HG02970 (cell line): ENCODE results near the gene SCARF2.
"Not testable (repeated sequence)": the region's sequence is repeated elsewhere in the genome, so short reads cannot be mapped to it uniquely, and the experiment has no call there.

Experiments
- ATAC-seq: cut with Tn5 transposase; IDR thresholded peaks from one replicate; pipeline ENCODE4 v1.9.1; 2021; ENCODE audit warnings: mild to moderate bottlenecking, moderate library complexity, moderate number of reproducible peaks; ENCODE audit not compliant: unreplicated experiment, low FRiP score

SCARF2 gene

GRCh38 chr22:20464096-20464614 is 26.5 kb upstream of the SCARF2 start:
- no peak for ATAC-seq

DNA sequence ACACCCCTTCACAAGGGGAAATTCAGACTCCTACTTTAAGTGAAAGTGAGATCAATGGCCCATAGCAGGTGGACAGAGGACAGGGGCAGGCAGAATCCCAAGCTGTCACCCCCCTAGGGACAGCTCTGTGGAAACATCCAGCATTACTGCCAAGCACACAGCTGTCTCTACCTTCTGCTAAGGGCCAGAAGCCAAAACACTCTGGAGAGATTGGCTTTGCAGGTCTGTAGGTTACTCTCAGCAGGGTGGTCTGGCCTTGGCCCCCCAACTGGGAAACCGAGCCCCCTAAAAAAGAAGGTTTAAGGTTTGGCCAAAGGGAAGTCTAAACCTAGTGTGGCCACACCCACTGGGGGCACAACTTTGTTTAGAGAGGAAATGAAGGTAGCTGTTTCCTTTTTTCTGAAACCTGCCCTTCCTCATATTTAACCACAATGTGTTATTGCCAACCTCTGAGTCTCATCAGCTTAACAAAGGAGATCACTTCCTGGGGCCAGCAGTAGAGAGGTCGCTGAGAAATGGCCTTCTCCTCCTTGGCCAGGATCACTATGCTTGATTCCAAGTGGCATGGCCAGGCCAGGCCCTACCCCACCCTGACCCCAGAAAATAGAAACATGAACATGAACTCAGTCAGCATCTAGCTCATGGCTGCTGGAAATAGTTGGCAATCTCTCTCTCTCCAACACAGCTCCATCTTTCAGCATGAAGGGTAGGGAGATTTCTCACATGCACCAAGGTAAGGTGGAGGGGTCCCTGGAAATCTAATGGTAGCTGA is 25.9 kb upstream of the SCARF2 start:
- no peak for ATAC-seq

GRCh38 chr22:20459862-20460261 is 22.2 kb upstream of the SCARF2 start:
- no peak for ATAC-seq

DNA sequence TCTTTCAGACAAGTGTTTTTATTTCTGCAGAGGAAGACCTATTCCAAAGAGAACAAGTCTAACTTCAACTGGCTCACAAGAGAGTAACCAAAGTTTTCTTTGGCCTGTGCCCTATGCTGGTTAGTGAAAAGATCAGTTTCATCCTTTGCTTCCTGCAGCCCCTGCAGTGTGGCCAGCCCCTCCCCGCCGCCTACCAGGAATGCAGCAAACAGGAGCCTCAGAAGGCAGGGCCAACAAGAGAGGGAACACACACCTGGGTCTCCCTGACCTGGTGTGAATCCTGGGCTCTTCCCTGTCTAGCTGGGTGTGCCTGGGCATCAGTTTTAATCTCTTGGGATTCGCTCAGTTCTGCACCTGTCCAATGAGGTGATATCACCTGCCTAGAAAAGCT is 21.5 kb upstream of the SCARF2 start:
- ATAC-seq: no peak

- ATAC-seq: no peak
These were observed 21.0 kb upstream of the SCARF2 start for GRCh38 chr22:20458530-20459151.

DNA sequence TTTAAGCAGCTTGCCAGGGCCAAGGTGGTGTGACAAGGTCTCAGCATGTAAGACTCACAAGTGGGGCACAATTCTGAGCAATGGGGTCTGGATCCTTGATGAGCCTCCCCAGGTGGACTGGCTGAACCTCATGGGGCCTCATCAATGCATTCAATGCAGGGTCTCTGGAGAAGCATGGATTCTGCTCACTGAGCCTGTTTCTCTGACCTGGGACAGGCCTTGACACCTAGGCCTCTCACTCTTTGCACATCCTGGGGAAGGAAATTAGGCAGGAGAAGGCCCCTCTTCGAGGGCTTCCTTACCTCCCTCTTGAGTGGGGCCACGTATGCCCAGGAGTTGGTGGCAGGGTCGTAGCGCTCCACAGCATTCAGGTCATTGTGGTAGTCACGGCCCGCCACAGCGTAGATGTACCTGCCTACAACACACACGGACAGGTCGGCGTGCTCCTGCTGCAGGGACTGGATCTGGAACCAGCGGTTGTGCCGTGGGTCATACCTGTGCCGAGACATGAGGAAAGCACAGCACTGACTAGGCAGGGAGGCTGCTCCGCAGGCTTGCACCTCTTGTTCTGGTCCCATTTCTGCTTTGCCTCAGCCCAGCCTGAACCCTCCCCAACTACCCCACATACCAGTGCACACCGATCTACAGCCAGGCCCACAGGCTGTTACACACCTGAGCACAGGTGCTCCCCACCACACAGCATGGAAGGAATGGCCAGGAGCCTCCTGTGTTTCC is 20.0 kb upstream of the SCARF2 start:
- ATAC-seq: no peak

DNA sequence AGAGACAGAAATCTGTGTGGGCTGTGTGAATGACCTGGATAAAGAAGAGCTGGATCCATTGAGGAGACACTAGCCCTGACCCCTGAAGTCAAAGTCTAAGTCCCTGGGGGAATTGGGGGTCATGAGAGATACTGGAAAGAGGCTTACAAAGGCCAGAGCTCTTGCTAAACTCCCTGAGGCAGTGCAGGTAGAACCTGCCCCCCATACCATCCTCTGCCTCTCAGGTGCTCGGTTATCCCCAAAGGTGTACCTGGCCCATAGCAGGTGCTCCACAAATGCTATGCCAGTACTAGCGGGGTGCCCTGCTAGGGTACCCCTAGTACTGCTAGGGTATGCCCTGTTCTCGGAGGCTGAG is 19.1 kb upstream of the SCARF2 start:
- no peak for ATAC-seq

DNA sequence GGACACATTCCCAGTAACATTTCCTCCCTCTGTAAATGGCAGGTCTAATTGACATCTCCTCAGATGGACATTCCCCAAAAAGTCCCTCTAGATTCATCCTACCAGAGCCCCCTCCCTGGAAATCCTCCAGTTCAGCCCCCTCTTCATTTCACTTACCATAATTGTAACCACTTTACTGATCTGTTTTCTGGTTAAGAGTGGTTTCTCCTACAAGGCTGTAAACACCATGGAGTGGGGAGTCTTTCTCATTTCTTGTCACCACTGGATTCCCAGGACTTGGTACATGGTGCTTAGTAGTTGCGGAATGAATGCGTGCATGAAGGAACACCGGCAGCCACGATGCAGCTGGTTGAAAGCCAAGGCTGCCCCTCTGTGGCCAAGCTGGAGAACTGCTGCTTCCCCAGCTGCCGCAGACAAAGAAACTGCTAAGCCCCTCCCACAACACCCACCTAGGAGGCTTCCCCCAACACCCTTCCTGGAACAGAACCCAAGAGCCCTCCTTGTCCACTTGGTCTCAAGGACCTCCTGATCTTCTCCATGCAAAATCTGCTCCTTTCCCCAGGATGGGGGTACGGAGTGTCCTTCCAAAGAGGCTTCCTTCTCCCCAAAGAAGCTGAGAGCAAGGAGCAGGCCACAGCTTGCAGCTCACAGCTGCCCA is 18.6 kb upstream of the SCARF2 start:
- ATAC-seq: no peak

DNA sequence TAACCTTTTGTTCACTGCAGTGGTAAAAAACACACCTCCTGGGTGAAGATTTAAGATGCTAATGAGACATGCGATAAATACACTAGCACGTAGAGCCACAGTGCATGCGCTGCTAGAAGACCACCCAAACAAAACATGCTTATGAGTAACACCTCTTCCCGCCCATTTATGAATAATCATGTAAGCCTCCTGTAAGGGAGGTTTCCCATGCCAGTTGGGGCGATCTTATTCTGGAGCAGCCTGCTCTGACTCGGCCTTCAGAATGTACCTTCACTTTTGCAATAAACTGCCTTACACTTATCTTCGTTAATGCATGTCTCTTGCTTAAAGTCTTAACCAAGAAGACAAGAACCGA is 18.1 kb upstream of the SCARF2 start:
- ATAC-seq: no peak

- ATAC-seq: no peak
These were observed 15.6 kb upstream of the SCARF2 start for GRCh38 chr22:20453222-20453621.

- ATAC-seq: no peak
These were observed 14.3 kb upstream of the SCARF2 start for GRCh38 chr22:20451920-20452319.

DNA sequence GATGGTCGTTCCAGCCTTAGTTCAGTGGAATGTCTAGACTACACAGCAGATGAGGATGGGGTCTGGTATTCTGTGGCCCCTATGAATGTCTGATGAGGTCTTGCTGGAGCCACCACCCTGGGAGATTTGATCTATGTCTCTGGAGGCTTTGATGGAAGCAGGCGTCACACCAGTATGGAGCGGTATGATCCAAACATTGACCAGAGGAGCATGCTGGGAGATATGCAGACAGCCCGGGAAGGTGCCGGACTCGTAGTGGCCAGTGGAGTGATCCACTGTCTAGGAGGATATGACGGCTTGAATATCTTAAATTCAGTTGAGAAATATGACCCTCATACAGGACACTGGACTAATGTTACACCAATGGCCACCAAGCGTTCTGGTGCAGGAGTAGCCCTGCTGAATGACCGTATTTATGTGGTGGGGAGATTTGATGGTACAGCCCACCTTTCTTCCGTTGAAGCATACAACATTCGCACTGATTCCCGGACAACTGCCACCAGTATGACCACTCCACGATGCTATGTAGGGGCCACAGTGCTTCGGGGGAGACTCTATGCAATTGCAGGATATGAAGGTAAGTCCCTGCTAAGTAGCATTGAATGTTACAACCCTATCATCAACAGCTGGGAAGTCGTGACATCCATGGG is 13.6 kb upstream of the SCARF2 start:
- ATAC-seq: not testable (repeated sequence)

GRCh38 chr22:20450551-20450906 is 12.9 kb upstream of the SCARF2 start:
- ATAC-seq: no peak

GRCh38 chr22:20449819-20450550 is 12.4 kb upstream of the SCARF2 start:
- ATAC-seq: no peak

DNA sequence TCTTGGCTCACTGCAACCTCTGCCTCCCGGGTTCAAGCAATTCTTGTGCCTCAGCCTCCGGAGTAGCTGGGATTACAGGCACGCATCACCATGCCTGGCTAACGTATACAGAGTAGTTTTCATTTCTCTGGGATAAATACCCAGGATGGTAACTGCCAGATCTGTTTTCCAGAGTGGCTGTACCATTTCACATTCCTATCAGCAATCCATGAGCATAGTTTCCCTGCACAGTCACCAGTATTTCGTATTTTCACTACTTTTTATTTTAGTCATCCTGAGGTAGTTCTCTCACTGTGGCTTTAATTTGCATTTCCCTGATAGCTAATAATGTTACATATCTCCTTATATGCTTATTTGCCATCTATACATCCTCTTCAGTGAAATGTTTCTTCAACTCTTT is 11.0 kb upstream of the SCARF2 start:
- no peak for ATAC-seq

DNA sequence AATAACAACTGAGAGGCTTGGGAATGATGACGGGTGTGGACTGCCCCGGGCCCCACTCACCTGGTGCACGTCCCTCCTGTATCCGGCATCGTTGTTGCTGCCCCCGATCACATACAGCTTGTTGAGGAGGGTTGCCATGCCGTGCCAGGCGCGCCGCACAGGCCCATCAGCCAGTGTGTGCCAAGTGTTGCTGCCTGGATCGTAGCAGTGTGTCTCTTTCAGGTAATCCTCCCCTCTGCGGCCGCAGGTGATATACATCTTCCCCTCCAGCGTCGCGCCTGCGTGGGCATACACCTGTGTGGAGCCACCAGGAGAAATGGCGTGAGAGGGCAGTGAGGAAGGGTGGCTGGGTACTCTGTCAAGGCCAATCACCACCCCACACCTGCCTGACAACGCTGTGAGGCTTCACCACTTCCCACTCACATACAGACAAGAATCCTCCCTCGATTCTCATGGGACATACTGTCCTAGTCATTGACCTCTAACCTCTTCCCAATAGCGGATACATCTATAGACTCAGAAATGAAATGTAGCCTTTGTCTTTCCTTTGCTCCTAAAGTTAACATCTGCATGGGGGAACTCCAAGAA is 8.9 kb upstream of the SCARF2 start:
- no peak for ATAC-seq

DNA sequence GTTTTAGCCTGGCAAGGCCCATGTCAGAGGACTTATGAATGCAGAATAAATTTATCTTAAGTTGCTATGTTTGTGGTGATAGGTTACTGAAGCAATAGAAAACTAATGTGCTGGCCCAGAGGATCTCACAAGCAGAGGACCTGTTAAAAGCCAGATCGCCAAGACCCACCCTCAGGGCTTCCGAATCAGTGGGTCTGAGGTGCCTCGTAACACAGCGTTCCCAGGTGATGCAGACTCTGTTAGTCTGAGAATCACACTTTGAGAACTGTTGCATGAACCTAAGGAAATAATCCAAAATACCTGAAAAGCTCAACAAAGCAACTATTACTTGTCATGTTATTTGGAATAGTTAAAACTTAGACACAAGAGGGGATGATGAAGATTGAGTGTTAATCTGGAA is 6.7 kb upstream of the SCARF2 start:
- ATAC-seq: no peak

GRCh38 chr22:20442485-20443284 is 5.1 kb upstream of the SCARF2 start:
- no peak for ATAC-seq
